DMS 273 treated with DMSO at 0.1 percent for 48 hours (cell line): ENCODE data around the gene SUPV3L1.

ENCODE experiments used
- DNase-seq: peaks from one replicate; lab custom pipeline; 2025; lab: John Stamatoyannopoulos, UW

The SUPV3L1 gene

GRCh38 chr10:69202332-69202731 is 22.3 kb downstream of the SUPV3L1 start:
- no peak for DNase-seq

DNA sequence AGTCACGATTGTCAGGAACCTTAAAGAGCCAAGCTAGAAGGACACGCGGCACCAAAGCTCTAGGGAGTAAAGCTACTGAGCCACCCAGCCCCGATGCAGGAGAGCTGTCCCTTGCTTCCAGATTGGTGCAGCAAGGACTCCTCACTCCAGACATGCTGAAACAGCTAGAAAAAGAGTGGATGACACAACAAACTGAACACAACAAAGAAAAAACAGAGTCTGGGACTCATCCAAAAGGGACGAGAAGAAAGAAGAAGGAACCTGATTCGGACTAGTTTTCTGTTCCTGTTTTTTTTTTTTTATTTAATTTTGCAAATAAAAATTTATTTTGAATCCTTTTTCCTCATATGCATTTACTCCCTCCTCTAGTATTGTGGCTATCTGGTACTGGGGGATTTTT is 28.7 kb downstream of the SUPV3L1 start:
- DNase-seq, result no peak

- no peak for DNase-seq
Measured at GRCh38 chr10:69209787-69210484, 29.9 kb downstream of the SUPV3L1 start.

DNA sequence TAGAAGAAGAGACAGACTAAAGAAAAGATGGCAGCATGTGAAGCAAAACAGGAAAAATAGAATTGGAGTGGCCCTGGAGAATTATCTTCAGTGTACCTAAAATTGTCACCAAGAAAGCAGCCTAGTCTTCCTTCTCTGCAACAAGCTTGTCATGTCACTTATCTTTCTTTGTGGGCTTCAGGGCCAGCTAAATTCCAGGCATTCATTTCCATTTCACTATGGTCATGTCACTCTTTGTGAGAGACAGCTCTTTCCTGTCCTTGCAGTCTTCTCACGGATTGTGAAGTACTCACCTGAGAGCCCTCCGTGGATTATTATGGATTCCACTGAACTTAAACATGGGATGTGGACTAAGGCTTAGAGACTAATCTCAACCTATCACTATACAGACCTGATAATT is 31.1 kb downstream of the SUPV3L1 start:
- no peak for DNase-seq

- DNase-seq, result no peak
Measured at GRCh38 chr10:69211524-69211923, 31.5 kb downstream of the SUPV3L1 start.

DNA sequence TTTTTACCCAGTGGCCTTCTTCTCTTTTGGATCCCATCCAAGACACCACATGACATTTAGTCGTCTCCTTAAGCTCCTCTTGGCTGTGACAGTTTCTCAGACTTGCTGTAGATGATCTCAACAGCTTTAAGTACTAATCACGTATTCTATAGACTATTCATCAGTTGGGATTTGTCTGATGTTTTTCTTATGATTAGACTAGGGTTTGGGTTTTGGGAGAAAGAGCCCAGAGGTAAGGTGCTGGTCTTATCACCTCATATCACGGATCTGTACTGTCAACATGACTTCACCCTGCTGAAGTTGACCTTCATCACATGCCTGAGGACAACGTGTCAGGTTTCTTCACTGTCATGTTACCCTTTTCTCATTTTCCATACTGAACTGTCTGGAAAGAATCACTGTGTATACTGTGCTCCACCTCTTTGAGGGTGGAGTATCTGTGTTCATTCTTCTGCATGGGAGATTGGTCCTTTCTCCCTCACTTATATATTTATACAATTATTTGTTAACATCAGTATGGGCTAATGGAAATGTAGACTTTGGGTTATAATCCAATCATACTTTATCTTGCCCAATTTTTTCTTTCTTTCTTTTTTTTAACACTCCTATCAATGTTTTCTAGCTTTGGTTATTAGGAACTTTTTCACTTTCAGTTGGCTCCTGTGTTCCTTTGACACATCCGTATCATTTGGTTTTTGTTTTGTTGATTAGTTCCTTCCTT is 33.7 kb downstream of the SUPV3L1 start:
- no peak for DNase-seq

- no peak for DNase-seq
Measured at GRCh38 chr10:69214666-69215131, 34.7 kb downstream of the SUPV3L1 start.

DNA sequence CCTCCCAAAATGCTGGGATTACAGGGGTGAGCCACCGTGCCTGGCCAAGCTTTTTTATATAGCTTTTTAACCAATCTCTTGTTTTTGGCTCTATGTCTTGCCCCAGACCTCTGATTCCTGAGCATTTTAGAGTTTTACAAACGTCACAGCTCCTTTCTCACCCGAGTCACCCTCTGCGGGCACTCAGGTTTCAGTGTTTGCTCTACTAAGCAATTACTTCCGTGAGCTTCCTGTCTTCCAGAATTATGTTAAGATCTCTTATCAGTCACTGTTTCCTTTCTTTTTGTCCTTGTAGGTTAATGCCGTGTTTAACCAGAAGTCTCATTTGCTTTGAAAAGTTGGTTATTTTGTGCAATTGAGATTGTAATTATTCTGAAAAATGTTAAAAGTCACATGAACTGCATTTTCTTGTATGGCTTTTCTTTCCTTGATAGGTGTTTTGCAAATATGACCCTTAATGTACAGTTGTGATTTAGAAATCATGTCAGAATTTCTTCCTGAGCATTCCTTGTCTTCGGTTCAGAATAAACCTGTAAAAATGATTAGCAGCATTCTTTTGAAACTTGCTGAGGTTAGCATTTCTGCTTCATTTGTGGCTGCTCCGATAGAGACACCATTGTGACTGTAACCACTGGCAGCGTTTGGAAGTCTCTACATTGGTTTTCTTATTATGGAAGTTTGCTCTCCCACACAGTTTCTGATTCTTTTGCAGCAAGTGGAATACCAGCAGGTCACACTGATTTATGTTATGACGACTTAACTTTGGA is 35.6 kb downstream of the SUPV3L1 start:
- DNase-seq, result no peak

- DNase-seq, result no peak
Measured at GRCh38 chr10:69216577-69217118, 36.6 kb downstream of the SUPV3L1 start.

- no peak for DNase-seq
Measured at GRCh38 chr10:69217119-69217754, 37.2 kb downstream of the SUPV3L1 start.

DNA sequence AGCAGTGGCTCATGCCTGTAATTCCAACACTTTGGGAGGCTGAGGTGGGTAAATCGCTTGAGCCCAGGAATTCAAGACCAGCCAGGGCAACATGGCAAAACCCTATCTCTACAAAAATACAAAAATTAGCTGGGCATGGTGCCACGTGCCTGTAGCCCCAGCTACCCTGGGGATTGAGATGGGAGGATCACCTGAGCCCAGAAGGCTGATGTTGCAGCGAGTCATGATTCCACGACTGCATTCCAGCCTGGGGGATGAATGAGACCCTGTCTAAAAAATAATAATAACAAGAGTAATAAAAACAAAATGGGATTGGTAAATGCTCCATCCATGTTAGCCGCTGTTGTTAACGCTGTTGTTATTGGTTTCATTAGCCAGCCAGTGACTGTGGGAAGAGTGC is 38.8 kb downstream of the SUPV3L1 start:
- no peak for DNase-seq

- no peak for DNase-seq
Measured at GRCh38 chr10:69220041-69220451, 40.0 kb downstream of the SUPV3L1 start, which contains the start of gene HKDC1. HKDC1 (plus strand) TSS chr10:69220332; CDS start chr10:69220436, 104 bp downstream.

- no peak for DNase-seq
Measured at GRCh38 chr10:69220507-69220906, 40.5 kb downstream of the SUPV3L1 start.

DNA sequence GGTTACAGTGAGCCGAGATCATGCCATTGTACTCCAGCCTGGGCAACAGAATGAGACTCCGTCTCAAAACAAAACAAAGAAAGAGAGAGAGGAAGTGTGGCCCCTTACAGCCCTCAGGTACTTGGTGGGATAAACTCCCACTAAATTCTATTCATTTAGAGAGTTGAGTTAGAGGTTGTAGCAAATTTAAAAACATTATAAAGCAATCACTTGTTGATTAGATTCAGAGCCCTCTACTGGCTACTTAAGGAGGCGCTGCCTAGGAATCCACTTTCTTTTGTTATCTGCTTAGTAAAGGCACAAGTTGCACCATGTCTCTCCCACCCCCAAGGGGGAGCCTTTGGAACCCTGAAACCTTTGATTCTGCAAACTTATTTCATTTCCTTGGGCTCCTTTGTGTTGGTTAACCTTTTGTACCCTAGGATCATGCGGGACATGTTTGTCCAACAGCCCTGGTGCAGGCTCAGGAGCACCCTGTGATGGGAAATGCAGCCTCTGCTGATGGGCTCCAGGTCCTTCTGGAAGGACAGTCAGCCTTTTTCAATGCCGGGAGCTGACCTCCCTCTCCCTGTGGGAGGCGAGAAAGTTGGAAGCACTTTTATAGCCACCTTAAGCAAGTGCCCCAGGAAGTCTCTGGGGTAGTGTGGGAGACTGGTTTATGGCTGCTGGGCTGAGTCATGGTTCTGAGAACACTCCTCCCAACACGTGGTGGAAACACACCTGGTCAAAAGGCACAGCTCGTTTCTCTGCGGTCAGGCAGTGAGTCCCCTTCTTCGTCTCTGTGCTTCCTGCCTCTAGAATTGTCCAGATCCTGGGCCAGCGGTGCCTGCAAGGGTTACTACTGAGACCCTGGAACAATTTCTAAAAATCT is 42.4 kb downstream of the SUPV3L1 start:
- no peak for DNase-seq

DNA sequence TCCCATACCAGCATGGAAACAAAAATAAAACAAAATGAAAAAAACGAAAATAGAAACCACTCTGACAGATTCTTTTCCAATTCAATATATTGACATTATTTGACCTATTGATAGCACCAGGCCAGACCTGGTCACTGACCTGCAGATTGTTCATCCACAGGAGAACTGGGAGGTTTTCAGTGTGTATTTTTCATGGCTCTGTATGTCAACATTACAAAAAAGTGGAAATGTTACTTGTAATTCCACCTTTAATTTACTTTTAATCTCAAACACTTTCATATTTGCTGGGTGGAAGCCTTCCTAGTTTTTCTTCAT is 43.0 kb downstream of the SUPV3L1 start:
- no peak for DNase-seq

- no peak for DNase-seq
Measured at GRCh38 chr10:69224862-69225657, 45.0 kb downstream of the SUPV3L1 start.

DNA sequence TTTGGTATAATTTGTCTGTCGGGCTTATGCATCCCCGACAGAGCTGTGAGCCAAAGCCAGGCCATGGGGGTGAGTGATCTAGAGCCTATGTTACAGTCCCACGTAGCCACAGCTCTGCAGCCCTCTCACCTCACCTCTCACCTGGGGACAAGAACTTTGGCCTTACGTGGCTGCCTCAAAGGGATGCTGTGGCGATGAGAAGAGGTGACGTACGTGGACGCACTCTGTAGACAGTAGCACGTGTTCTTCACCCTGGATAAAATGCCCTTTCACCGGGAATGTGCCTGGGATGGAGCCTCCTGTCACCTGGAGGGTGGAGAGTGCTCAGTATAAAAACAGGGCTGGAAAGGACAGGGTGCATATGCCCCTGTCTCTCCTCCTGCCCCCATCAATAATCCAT is 45.6 kb downstream of the SUPV3L1 start:
- no peak for DNase-seq

GRCh38 chr10:69226919-69227450 is 47.0 kb downstream of the SUPV3L1 start:
- DNase-seq, result no peak

- DNase-seq, result no peak
Measured at GRCh38 chr10:69228151-69228550, 48.1 kb downstream of the SUPV3L1 start.

DNA sequence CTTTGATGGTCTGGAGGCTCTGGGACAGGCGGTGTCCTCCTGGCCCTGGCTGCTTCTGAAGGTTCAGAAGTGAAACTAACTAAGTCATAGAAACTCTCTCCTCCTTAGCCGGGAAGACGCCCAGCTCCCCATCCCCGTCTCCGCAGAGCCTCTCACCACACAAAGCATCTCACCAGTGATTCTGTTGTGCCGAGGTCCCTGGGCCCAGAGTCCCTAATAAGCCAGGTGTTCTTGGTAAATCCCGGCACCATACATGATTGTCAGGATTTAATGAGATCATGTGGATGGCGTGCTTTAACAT is 49.5 kb downstream of the SUPV3L1 start:
- no peak for DNase-seq
